Trophoblast cell (in vitro differentiated cells and primary cell): Measurements from ENCODE around the gene DUSP9.
A peak's percentile ranks its signal among the peaks of the same experiment; 100 is the strongest.

Experiments used
- DNase-seq, 2 donors: peaks; one replicate each; pipeline ENCODE4 v3.0.0-alpha.2; 2016
- H2AFZ ChIP-seq: 2 replicates; pipeline ENCODE4 v1.6.1; 2013; ENCODE audit warnings: low read length, moderate library complexity, mild to moderate bottlenecking; ENCODE audit not compliant: insufficient read depth, poor library complexity
- H2AK5ac ChIP-seq: 2 replicates; pipeline ENCODE4 v1.6.1; 2013; ENCODE audit warnings: mild to moderate bottlenecking, low read length
- H2BK120ac ChIP-seq: 2 replicates; pipeline ENCODE4 v1.6.1; 2013; ENCODE audit warnings: low read length, mild to moderate bottlenecking, moderate library complexity; ENCODE audit not compliant: insufficient read depth, poor library complexity
- H2BK12ac ChIP-seq: 2 replicates; pipeline ENCODE4 v1.6.1; 2013; ENCODE audit warnings: mild to moderate bottlenecking, low read length, moderate library complexity
- H2BK5ac ChIP-seq: 2 replicates; pipeline ENCODE4 v1.6.1; 2013; ENCODE audit warnings: low read length, low read depth, moderate library complexity, mild to moderate bottlenecking; ENCODE audit not compliant: poor library complexity
- H3K14ac ChIP-seq: 2 replicates; pipeline ENCODE4 v1.6.1; 2013; ENCODE audit warnings: mild to moderate bottlenecking, low read length
- H3K18ac ChIP-seq: 2 replicates; pipeline ENCODE4 v1.6.1; 2013; ENCODE audit warnings: mild to moderate bottlenecking, low read length
- H3K23ac ChIP-seq: 2 replicates; pipeline ENCODE4 v1.6.1; 2013; ENCODE audit warnings: low read length
- H3K27ac ChIP-seq: 2 replicates; pipeline ENCODE4 v1.5.1; 2013; ENCODE audit warnings: low read depth, mild to moderate bottlenecking, inconsistent platforms, low read length, moderate library complexity
- H3K27me3 ChIP-seq: 2 replicates; pipeline ENCODE4 v1.6.1; 2013; ENCODE audit warnings: inconsistent platforms, mild to moderate bottlenecking, low read length, moderate library complexity; ENCODE audit not compliant: insufficient read depth
- H3K36me3 ChIP-seq, 2 experiments: 1 replicate in 1 of 2; 2 replicates in 1 of 2; pipeline ENCODE4 v1.6.1; 2013; ENCODE audit warnings: low read length in 2 of 2, mild to moderate bottlenecking in 2 of 2, moderate library complexity in 1 of 2; ENCODE audit not compliant: insufficient read depth in 2 of 2, control insufficient read depth in 1 of 2
- H3K4ac ChIP-seq: 2 replicates; pipeline ENCODE4 v1.6.1; 2013; ENCODE audit warnings: low read depth, mild to moderate bottlenecking, low read length, moderate library complexity
- H3K4me1 ChIP-seq, 2 experiments: 1 replicate in 1 of 2; 2 replicates in 1 of 2; pipeline ENCODE4 v1.6.1; 2013; ENCODE audit warnings: low read length in 2 of 2, mild to moderate bottlenecking in 2 of 2, moderate library complexity in 1 of 2; ENCODE audit not compliant: insufficient read depth in 2 of 2, control insufficient read depth in 1 of 2
- H3K4me2 ChIP-seq: 2 replicates; pipeline ENCODE4 v1.6.1; 2013; ENCODE audit warnings: inconsistent platforms, mild to moderate bottlenecking, low read length, moderate library complexity
- H3K4me3 ChIP-seq: 2 replicates; pipeline ENCODE4 v1.5.1; 2013; ENCODE audit warnings: mild to moderate bottlenecking, low read depth, low read length, inconsistent platforms
- H3K79me1 ChIP-seq: one replicate; pipeline ENCODE4 v1.6.1; 2013; ENCODE audit warnings: low read length
- H3K79me2 ChIP-seq: 2 replicates; pipeline ENCODE4 v1.6.1; 2013; ENCODE audit warnings: low read length, mild to moderate bottlenecking; ENCODE audit not compliant: control insufficient read depth, insufficient read depth, poor library complexity
- H3K9ac ChIP-seq: 2 replicates; pipeline ENCODE4 v1.6.1; 2013; ENCODE audit warnings: mild to moderate bottlenecking, low read length
- H3K9me3 ChIP-seq: 2 replicates; pipeline ENCODE4 v1.6.1; 2013; ENCODE audit warnings: low read depth, mild to moderate bottlenecking, control low read depth, inconsistent platforms, low read length; ENCODE audit not compliant: insufficient read depth
- H4K12ac ChIP-seq: 2 replicates; pipeline ENCODE4 v1.6.1; 2013; ENCODE audit warnings: low read depth, mild to moderate bottlenecking, low read length, moderate library complexity
- H4K8ac ChIP-seq: 2 replicates; pipeline ENCODE4 v1.6.1; 2013; ENCODE audit warnings: low read depth, mild to moderate bottlenecking, low read length, moderate library complexity
- H4K91ac ChIP-seq: one replicate; pipeline ENCODE4 v1.6.1; 2013; ENCODE audit warnings: low read depth, mild to moderate bottlenecking, low read length, moderate library complexity
- WGBS: extraction: QIAGEN DNeasy Blood & Tissue Kit; methylation state at CpG from one replicate; pipeline ENCODE4 v1.1.7; 2013; ENCODE audit warnings: missing lambda C conversion rate; ENCODE audit not compliant: insufficient read length, insufficient coverage; ENCODE audit errors: extremely low coverage; 5-methylcytosine and 5-hydroxymethylcytosine counted together

The DUSP9 gene

GRCh38 chrX:153609917-153610835, 36.8 kb upstream of the DUSP9 start:
- Histone ChIP-seq H2BK12ac (no peak overlapping the region), H3K4ac (no peak overlapping the region), H3K27ac (no peak overlapping the region), H3K27me3 (no peaks in the 10 kb centered on the region), H3K79me1 (no peaks in the 10 kb centered on the region), H3K79me2 (no peaks in the 10 kb centered on the region), H3K4me1 (peaks cover 0 to 2% of the 10 kb centered on the region in 2 experiments), H3K23ac (no peak overlapping the region), H3K9ac (no peak overlapping the region), H2AK5ac (no peak overlapping the region), H3K14ac (no peak overlapping the region), H3K36me3 (no peaks in the 10 kb centered on the region), H4K12ac (no peak overlapping the region), H2AFZ (no peak overlapping the region), H2BK5ac (no peak overlapping the region), H3K18ac (no peak overlapping the region), H3K4me2 (peak overlapping the region; percentile 56), H4K91ac (no peak overlapping the region), H3K4me3 (no peak overlapping the region), H4K8ac (no peak overlapping the region), H2BK120ac (no peak overlapping the region), H3K9me3 (no peaks in the 10 kb centered on the region)
- no CpG with 5 or more reads among the region's 63 CpGs for WGBS
- DNase-seq = peak; percentile 37 to 72

- Histone ChIP-seq H4K12ac (no peak overlapping the region), H2AFZ (no peak overlapping the region), H2AK5ac (no peak overlapping the region), H3K14ac (no peak overlapping the region), H3K4me1 (peaks cover 0 to 2% of the 10 kb centered on the region in 2 experiments), H3K79me2 (no peaks in the 10 kb centered on the region), H3K4me3 (no peak overlapping the region), H4K91ac (no peak overlapping the region), H4K8ac (no peak overlapping the region), H2BK120ac (no peak overlapping the region), H2BK5ac (no peak overlapping the region), H3K9ac (no peak overlapping the region), H3K23ac (no peak overlapping the region), H3K4me2 (no peak overlapping the region), H3K36me3 (no peaks in the 10 kb centered on the region), H3K18ac (no peak overlapping the region), H3K27me3 (no peaks in the 10 kb centered on the region), H3K9me3 (no peaks in the 10 kb centered on the region), H3K4ac (no peak overlapping the region), H3K27ac (no peak overlapping the region), H2BK12ac (no peak overlapping the region), H3K79me1 (no peaks in the 10 kb centered on the region)
- no CpG with 5 or more reads among the region's 9 CpGs for WGBS
- DNase-seq = no peak
These were observed 36.2 kb upstream of the DUSP9 start for GRCh38 chrX:153610836-153611213.

- Histone ChIP-seq H3K14ac (no peak overlapping the region), H3K79me1 (no peaks in the 10 kb centered on the region), H3K23ac (no peak overlapping the region), H4K91ac (no peak overlapping the region), H3K36me3 (no peaks in the 10 kb centered on the region), H4K12ac (no peak overlapping the region), H3K18ac (no peak overlapping the region), H3K9me3 (no peaks in the 10 kb centered on the region), H4K8ac (no peak overlapping the region), H2BK120ac (no peak overlapping the region), H3K79me2 (no peaks in the 10 kb centered on the region), H3K27ac (no peak overlapping the region), H3K9ac (no peak overlapping the region), H2BK5ac (no peak overlapping the region), H2AFZ (no peak overlapping the region), H2AK5ac (no peak overlapping the region), H3K27me3 (no peaks in the 10 kb centered on the region), H3K4me2 (no peak overlapping the region), H3K4me3 (no peak overlapping the region), H3K4ac (no peak overlapping the region), H2BK12ac (no peak overlapping the region), H3K4me1 (peaks cover 0 to 2% of the 10 kb centered on the region in 2 experiments)
- WGBS = no CpG with 5 or more reads among the region's 14 CpGs
- no peak for DNase-seq
These were observed 35.5 kb upstream of the DUSP9 start for GRCh38 chrX:153611298-153612095.

GRCh38 chrX:153612413-153612812, 34.6 kb upstream of the DUSP9 start:
- DNase-seq = no peak
- H3K4me1 ChIP-seq = peaks cover 0 to 2% of the 10 kb centered on the region in 2 experiments
- H3K4me2 ChIP-seq = no peak overlapping the region
- H2AK5ac ChIP-seq = no peak overlapping the region
- no peak overlapping the region for H2BK120ac ChIP-seq
- H3K9ac ChIP-seq = no peak overlapping the region
- H3K4me3 ChIP-seq = no peak overlapping the region
- H2AFZ ChIP-seq = no peak overlapping the region
- no peaks in the 10 kb centered on the region for H3K9me3 ChIP-seq
- H3K14ac ChIP-seq = no peak overlapping the region
- no peak overlapping the region for H3K27ac ChIP-seq
- H4K8ac ChIP-seq = no peak overlapping the region
- H2BK5ac ChIP-seq = no peak overlapping the region
- no peaks in the 10 kb centered on the region for H3K27me3 ChIP-seq
- H3K4ac ChIP-seq = no peak overlapping the region
- no peaks in the 10 kb centered on the region for H3K36me3 ChIP-seq
- H3K18ac ChIP-seq = no peak overlapping the region
- no peak overlapping the region for H3K23ac ChIP-seq
- no CpG with 5 or more reads among the region's 10 CpGs for WGBS
- no peak overlapping the region for H2BK12ac ChIP-seq
- no peaks in the 10 kb centered on the region for H3K79me1 ChIP-seq
- no peaks in the 10 kb centered on the region for H3K79me2 ChIP-seq
- H4K91ac ChIP-seq = no peak overlapping the region
- H4K12ac ChIP-seq = no peak overlapping the region
